Stimulated activated CD8-positive, alpha-beta memory T cell treated with anti-CD3 and anti-CD28 coated beads, Interleukin-12 subunit alpha, Interleukin-12 subunit beta, amount 100 ng/mL, for 4 hours (primary cell): ENCODE data around the gene GREM1.

Source experiments
- DNase-seq: peaks from one replicate; pipeline ENCODE4 v3.0.0-alpha.2; 2020; ENCODE audit warnings: low read depth

GREM1 gene

GRCh38 chr15:32698773-32699390 is 18.9 kb upstream of the GREM1 start:
- no peak for DNase-seq

- DNase-seq = no peak
These were observed 17.2 kb upstream of the GREM1 start for GRCh38 chr15:32700501-32701150.

GRCh38 chr15:32701863-32702262 is 15.9 kb upstream of the GREM1 start:
- DNase-seq = no peak

- no peak for DNase-seq
These were observed 13.3 kb upstream of the GREM1 start for GRCh38 chr15:32704395-32704981.

GRCh38 chr15:32705446-32705845 is 12.4 kb upstream of the GREM1 start:
- DNase-seq = no peak

- no peak for DNase-seq
These were observed 11.1 kb upstream of the GREM1 start for GRCh38 chr15:32706704-32707103.

- no peak for DNase-seq
These were observed 10.4 kb upstream of the GREM1 start for GRCh38 chr15:32707436-32707835.

- DNase-seq = no peak
These were observed 8.3 kb upstream of the GREM1 start for GRCh38 chr15:32709295-32710033.

GRCh38 chr15:32715276-32715675 is 2.5 kb upstream of the GREM1 start:
- no peak for DNase-seq

- DNase-seq = no peak
These were observed 1.4 kb upstream of the GREM1 start for GRCh38 chr15:32716216-32716914.

GRCh38 chr15:32716915-32717425 is 834 bp upstream of the GREM1 start:
- DNase-seq = no peak

- DNase-seq = no peak
These were observed 520 bp downstream of the GREM1 start for GRCh38 chr15:32718227-32718820.

- no peak for DNase-seq
These were observed 1.3 kb downstream of the GREM1 start for GRCh38 chr15:32718821-32719716.

- DNase-seq = no peak
These were observed 3.8 kb downstream of the GREM1 start for GRCh38 chr15:32721596-32721995.

GRCh38 chr15:32722136-32722535 is 4.3 kb downstream of the GREM1 start:
- DNase-seq = no peak

- DNase-seq = no peak
These were observed 5.6 kb downstream of the GREM1 start for GRCh38 chr15:32723171-32723948.

- DNase-seq = no peak
These were observed 12.0 kb downstream of the GREM1 start for GRCh38 chr15:32729700-32730395.

- no peak for DNase-seq
These were observed 13.2 kb downstream of the GREM1 start for GRCh38 chr15:32730677-32731654.
